DND-41 (cell line): Measurements from ENCODE around the gene TEX51.

ENCODE experiments used
- EZH2 ChIP-seq: IDR thresholded peaks from 3 replicates; pipeline ENCODE4 v1.6.1; 2012; ENCODE audit warnings: borderline replicate concordance, low read depth, mild to moderate bottlenecking, moderate library complexity, low read length, inconsistent platforms; ENCODE audit not compliant: severe bottlenecking
- TF ChIP-seq, protein P1 (sequence below): IDR thresholded peaks from 2 replicates; pipeline ENCODE4 v1.5.1; 2012; ENCODE audit warnings: borderline replicate concordance, low read length, moderate library complexity, mild to moderate bottlenecking; ENCODE audit not compliant: poor library complexity, severe bottlenecking; ENCODE audit errors: extremely low read depth

GRCh38 chr2:126888046-126888445 lies 10.6 kb upstream of the TEX51 start:
- TF ChIP-seq, protein P1, sequence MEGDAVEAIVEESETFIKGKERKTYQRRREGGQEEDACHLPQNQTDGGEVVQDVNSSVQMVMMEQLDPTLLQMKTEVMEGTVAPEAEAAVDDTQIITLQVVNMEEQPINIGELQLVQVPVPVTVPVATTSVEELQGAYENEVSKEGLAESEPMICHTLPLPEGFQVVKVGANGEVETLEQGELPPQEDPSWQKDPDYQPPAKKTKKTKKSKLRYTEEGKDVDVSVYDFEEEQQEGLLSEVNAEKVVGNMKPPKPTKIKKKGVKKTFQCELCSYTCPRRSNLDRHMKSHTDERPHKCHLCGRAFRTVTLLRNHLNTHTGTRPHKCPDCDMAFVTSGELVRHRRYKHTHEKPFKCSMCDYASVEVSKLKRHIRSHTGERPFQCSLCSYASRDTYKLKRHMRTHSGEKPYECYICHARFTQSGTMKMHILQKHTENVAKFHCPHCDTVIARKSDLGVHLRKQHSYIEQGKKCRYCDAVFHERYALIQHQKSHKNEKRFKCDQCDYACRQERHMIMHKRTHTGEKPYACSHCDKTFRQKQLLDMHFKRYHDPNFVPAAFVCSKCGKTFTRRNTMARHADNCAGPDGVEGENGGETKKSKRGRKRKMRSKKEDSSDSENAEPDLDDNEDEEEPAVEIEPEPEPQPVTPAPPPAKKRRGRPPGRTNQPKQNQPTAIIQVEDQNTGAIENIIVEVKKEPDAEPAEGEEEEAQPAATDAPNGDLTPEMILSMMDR, result no peak
- no peak for TF ChIP-seq EZH2
